ENCODE results near the gene ISCA1. TPM values are rescaled to one million over a fixed set of nuclear protein-coding genes. Genes with fewer than 3 reads are reported as not detected.

Gene ISCA1
- 18.0 and 46.5 TPM in 2 replicates for total RNA-seq (ENCODE audit: low replicate concordance)

DNA sequence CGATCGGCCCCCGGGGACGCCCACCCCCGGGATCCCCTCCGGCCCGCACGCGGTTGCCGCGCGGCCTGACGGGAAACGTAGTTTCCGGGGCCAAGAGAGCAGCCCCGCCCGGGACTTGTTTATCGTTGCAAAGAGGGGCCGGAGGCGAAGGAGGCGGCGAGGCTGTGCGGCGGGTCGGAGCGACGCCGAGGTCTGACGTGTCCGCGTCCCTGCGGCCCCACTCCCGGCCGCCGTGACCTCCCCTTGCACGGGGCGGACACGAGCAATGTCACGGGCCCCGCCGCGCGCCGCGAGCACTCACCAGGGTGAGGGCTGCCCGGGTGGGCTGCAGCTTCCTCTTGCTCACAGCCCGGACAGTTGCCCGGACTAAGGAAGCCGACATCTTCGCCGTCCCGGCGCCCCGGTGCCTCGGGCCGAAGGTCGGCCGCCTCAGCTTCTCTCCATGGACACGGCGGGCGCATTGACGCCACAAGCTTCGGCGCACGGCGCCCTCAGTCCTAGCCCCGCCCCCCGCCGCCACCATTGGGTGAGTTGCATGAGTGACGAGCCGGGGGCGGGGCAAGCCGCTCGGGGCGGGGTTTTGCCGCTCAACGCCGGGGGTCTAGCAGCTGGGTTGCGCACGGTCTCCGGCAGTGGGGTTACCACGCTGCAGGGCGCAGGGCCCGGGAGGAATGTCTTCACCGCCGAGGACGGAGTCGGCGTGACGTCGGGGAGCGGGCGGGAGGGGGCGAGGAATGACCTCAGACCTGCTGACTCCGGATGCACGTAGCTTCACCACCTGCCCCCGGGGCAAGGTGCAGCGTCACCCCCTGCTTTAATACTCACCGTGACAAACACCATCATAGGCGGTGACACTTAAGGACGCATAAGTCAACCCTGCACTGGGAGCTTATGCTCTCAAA lies at the start of gene ISCA1:
Gene ISCA1, minus strand, starts transcription at position 462 of the 902 bp plus-strand sequence. Its CDS starts 80 bp downstream, at position 382.
- H3K4me3 ChIP-seq (ENCODE audit: low read depth, low read length), result peak within 1 kb of the TSS; percentile 97
- TF ChIP-seq, protein P1, sequence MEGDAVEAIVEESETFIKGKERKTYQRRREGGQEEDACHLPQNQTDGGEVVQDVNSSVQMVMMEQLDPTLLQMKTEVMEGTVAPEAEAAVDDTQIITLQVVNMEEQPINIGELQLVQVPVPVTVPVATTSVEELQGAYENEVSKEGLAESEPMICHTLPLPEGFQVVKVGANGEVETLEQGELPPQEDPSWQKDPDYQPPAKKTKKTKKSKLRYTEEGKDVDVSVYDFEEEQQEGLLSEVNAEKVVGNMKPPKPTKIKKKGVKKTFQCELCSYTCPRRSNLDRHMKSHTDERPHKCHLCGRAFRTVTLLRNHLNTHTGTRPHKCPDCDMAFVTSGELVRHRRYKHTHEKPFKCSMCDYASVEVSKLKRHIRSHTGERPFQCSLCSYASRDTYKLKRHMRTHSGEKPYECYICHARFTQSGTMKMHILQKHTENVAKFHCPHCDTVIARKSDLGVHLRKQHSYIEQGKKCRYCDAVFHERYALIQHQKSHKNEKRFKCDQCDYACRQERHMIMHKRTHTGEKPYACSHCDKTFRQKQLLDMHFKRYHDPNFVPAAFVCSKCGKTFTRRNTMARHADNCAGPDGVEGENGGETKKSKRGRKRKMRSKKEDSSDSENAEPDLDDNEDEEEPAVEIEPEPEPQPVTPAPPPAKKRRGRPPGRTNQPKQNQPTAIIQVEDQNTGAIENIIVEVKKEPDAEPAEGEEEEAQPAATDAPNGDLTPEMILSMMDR (IDR thresholded peaks at IDR 0.05; ENCODE audit: insufficient read depth, low read length), result no peak
- DNase-seq (ENCODE audit: low read depth), result peak; percentile 87

DNA sequence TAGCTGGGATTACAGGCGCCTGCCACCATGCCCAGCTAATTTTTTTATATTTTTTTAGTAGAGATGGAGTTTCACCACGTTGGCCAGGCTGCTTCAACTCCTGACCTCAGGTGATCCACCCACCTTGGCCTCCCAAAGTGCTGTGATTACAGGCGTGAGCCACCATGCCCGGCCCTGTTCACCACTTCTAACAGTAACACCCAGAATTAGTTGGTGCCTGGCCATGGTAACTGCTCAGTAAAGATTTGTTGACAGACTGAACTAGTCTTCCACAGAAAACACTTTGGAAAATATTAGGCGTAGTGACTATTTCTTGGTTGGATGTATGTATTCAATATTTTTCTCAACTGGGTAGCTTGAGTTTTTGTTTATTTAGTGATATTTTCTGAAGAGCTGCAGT lies 47.8 kb upstream of the ISCA1 start:
- H3K4me3 ChIP-seq (ENCODE audit: low read depth, low read length), result no peak overlapping the region
- TF ChIP-seq, protein P1 (IDR thresholded peaks at IDR 0.05; ENCODE audit: insufficient read depth, low read length), result no peak
- DNase-seq (ENCODE audit: low read depth), result no peak

DNA sequence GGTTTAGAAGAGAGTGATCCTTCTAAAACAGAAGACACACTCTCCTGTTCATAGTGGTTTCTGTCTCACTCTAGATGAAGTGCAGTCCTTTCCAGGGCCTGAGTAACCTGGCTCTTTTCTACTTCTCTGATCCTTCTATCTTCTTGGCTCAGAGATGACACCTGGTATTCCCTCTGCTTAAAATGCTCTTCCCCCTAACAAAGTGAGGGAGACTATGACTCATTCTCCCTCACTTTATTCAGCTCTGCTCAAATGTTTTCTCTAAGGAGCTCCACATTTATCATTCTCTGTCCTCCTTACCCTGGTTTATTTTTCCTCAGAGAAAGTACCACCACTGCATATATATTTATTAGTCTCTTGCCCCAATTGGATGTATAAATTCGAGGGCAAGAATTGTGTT lies 47.3 kb upstream of the ISCA1 start:
- TF ChIP-seq, protein P1 (IDR thresholded peaks at IDR 0.05; ENCODE audit: insufficient read depth, low read length), result no peak
- DNase-seq (ENCODE audit: low read depth), result peak; percentile 16
- no peak overlapping the region for H3K4me3 ChIP-seq (ENCODE audit: low read depth, low read length)

DNA sequence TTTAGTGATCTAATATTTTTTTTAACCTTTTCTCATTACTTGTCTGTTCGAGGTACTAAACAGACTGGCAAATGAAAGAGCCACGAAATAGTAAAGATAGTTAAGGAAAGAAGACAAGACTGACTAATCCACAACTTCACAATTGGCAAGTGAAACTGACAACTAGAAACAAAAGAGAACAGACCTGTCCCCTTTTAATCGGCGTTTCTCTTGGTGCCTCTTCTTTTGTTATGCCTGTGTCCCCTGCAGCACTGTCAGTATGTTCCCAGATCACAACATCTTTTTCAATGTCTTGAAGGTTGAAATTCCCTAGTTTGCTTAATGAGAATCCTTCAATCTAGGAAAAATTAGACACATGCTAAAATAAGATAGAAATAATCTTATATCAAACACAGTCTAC lies 45.8 kb upstream of the ISCA1 start:
- TF ChIP-seq, protein P1 (IDR thresholded peaks at IDR 0.05; ENCODE audit: insufficient read depth, low read length), result no peak
- no peak overlapping the region for H3K4me3 ChIP-seq (ENCODE audit: low read depth, low read length)
- DNase-seq (ENCODE audit: low read depth), result no peak

DNA sequence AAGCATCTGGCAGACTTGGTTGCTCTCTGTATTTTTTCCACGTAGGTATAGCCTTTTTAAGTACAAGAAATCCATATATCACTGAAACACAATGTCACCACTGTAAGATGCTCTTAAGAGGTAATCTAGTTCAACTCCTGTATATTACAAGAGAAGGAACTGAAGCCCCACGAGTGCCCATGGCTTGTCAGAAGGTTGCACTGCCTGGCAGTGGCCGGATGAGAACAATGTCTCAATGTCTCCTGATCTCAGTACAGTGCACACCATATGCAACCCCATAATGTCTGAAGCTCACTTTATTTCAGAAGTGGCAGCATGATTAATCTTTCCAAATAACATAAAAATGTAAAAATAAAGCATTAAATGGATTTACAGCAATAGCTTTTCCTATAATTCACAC lies 44.2 kb upstream of the ISCA1 start:
- no peak for DNase-seq (ENCODE audit: low read depth)
- no peak overlapping the region for H3K4me3 ChIP-seq (ENCODE audit: low read depth, low read length)
- TF ChIP-seq, protein P1 (IDR thresholded peaks at IDR 0.05; ENCODE audit: insufficient read depth, low read length), result no peak

DNA sequence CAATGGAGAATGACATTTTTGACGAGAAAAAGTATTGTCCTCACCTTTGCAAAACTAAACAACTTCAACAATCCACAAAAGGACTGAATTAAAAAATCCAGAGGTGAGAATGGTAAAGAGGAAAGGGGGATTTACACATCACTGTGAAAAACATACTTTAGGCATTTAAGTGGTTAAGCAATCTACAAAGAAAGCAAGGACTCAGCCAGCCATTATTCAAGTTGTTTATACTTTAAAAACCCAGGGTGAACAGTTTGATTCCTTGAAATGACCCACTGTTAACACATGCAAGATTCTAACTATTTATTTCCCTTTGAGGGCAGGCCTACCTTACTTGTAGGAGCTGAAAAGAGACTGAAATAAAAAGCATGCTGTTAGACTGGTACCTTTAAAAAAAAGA lies 42.6 kb upstream of the ISCA1 start:
- TF ChIP-seq, protein P1 (IDR thresholded peaks at IDR 0.05; ENCODE audit: insufficient read depth, low read length), result no peak
- no peak overlapping the region for H3K4me3 ChIP-seq (ENCODE audit: low read depth, low read length)
- peak; percentile 17 for DNase-seq (ENCODE audit: low read depth)
